Amniotic stem cell (primary cell): Measurements from ENCODE around the gene TIMM22.
"Not testable (repeated sequence)": the region's sequence is repeated elsewhere in the genome, so short reads cannot be mapped to it uniquely, and the experiment has no call there.

Experiments used
- DNase-seq: peaks from one replicate; lab custom pipeline; 2025; lab: John Stamatoyannopoulos, UW

Gene TIMM22

GRCh38 chr17:996554-997344 is at the start of gene TIMM22:
TSS of gene TIMM22 (plus strand) at chr17:997129. CDS start at chr17:997143, 14 bp downstream.
- DNase-seq: peak; percentile 95

GRCh38 chr17:948284-948852 is 48.6 kb upstream of the TIMM22 start:
- DNase-seq: no peak

GRCh38 chr17:949623-950303 is 47.2 kb upstream of the TIMM22 start:
- no peak for DNase-seq

GRCh38 chr17:951325-952132 is 45.4 kb upstream of the TIMM22 start:
- peak; percentile 81 for DNase-seq

GRCh38 chr17:952592-952991 is 44.3 kb upstream of the TIMM22 start:
- not testable (repeated sequence) for DNase-seq

- DNase-seq: no peak
Measured at GRCh38 chr17:953767-954166, 43.2 kb upstream of the TIMM22 start.

GRCh38 chr17:954431-955164 is 42.3 kb upstream of the TIMM22 start:
- DNase-seq: no peak

GRCh38 chr17:956905-957304 is 40.0 kb upstream of the TIMM22 start:
- DNase-seq: no peak

GRCh38 chr17:957856-958421 is 39.0 kb upstream of the TIMM22 start:
- DNase-seq: no peak

- DNase-seq: no peak
Measured at GRCh38 chr17:958712-959451, 38.0 kb upstream of the TIMM22 start.

GRCh38 chr17:962166-962565 is 34.8 kb upstream of the TIMM22 start:
- no peak for DNase-seq

GRCh38 chr17:962670-963069 is 34.3 kb upstream of the TIMM22 start:
- no peak for DNase-seq

- DNase-seq: no peak
Measured at GRCh38 chr17:964876-965275, 32.1 kb upstream of the TIMM22 start.

GRCh38 chr17:965311-965989 is 31.5 kb upstream of the TIMM22 start:
- DNase-seq: no peak

- DNase-seq: no peak
Measured at GRCh38 chr17:967122-967521, 29.8 kb upstream of the TIMM22 start.

- DNase-seq: peak; percentile 52
Measured at GRCh38 chr17:968812-969730, 27.9 kb upstream of the TIMM22 start.

- no peak for DNase-seq
Measured at GRCh38 chr17:969811-970355, 27.0 kb upstream of the TIMM22 start.

GRCh38 chr17:970364-970763 is 26.6 kb upstream of the TIMM22 start:
- no peak for DNase-seq

GRCh38 chr17:971861-972260 is 25.1 kb upstream of the TIMM22 start:
- DNase-seq: not testable (repeated sequence)
